Gastroesophageal sphincter (tissue), 3 donors: Measurements from ENCODE around the gene VWA8.

Source experiments
- CTCF ChIP-seq, 4 experiments: fragments of 200-600 bp in 2 of 4; fragments of 450-650 bp in 2 of 4; sonication (generic) in 1 of 4; IDR thresholded peaks; one replicate each; pipeline ENCODE4 v1.5.1; 2017 to 2019; ENCODE audit warnings: antibody characterized with exemption in 4 of 4, mild to moderate bottlenecking in 2 of 4, moderate library complexity in 2 of 4
- EP300 ChIP-seq: sonication (generic); formaldehyde crosslinking; IDR thresholded peaks from one replicate; pipeline ENCODE4 v1.6.1; 2017; ENCODE audit warnings: antibody characterized with exemption, mild to moderate bottlenecking
- POLR2A ChIP-seq, 2 donors: fragments of 450-650 bp; IDR thresholded peaks; one replicate each; pipeline ENCODE4 v1.6.1; 2017; ENCODE audit warnings: antibody characterized with exemption in 2 of 2, mild to moderate bottlenecking in 2 of 2, moderate library complexity in 1 of 2
- POLR2AphosphoS5 ChIP-seq: sonication (generic); formaldehyde crosslinking; IDR thresholded peaks from one replicate; pipeline ENCODE4 v1.6.1; 2017; ENCODE audit warnings: antibody characterized with exemption

- no peak for TF ChIP-seq CTCF (IDR thresholded peaks at IDR 0.05)
- no peak for TF ChIP-seq POLR2A (IDR thresholded peaks at IDR 0.05)
- TF ChIP-seq POLR2AphosphoS5, result no peak
- no peak for TF ChIP-seq EP300
Observed at GRCh38 chr13:41788552-41788951, 172.4 kb downstream of the VWA8 start.
